ENCODE results near the gene SALL1. TPM values are rescaled to one million over a fixed set of nuclear protein-coding genes. Genes with fewer than 3 reads are reported as not detected.

The SALL1 gene
- total RNA-seq, 1 experiment from 2014 or later = not detected

GRCh38 chr16:51119556-51119955 lies 31.5 kb downstream of the SALL1 start:
- ChIA-PET CTCF (no interaction called here), POLR2A (no interaction called here)
- no peaks in the 10 kb centered on the region for H3K4me1 ChIP-seq (ENCODE audit: control insufficient read depth, insufficient read depth, low read length)
- no peak for DNase-seq (ENCODE audit: low read depth, low spot score)
- H3K36me3 ChIP-seq (ENCODE audit: control insufficient read depth, insufficient read depth, low read length) = no peaks in the 10 kb centered on the region
- no peak for ATAC-seq
- BruUV-seq (replicated peaks) = no TSS peak
- no peaks in the 10 kb centered on the region for H3K9me3 ChIP-seq (ENCODE audit: control insufficient read depth, insufficient read depth, low read depth, low read length)
- H3K4me3 ChIP-seq (ENCODE audit: low read depth in 2 of 2, low read length in 2 of 2) = no peak overlapping the region
- H3K27ac ChIP-seq (ENCODE audit: low read length) = no peak overlapping the region
- H3K27me3 ChIP-seq (ENCODE audit: control insufficient read depth, insufficient read depth, low read length) = no peaks in the 10 kb centered on the region
- intact Hi-C loops (cut with micrococcal nuclease; ENCODE audit: unreplicated experiment) = no loop called here
- in situ Hi-C loops (cut with HindIII; ENCODE audit: low pct_unique_long_range_greater_than_20kb, low sequenced_read_pairs) = no loop called here
- TF ChIP-seq REST (IDR thresholded peaks at IDR 0.05; ENCODE audit: insufficient read depth in 1 of 2, low read depth in 2 of 2, low read length in 1 of 2) = no peak
- TF ChIP-seq CTCF (IDR thresholded peaks at IDR 0.05) = no peak
- no peak for TF ChIP-seq SIN3A (IDR thresholded peaks at IDR 0.05; ENCODE audit: borderline replicate concordance, insufficient read depth, low read depth, low read length)
- no peak for TF ChIP-seq TCF7L2 (IDR thresholded peaks at IDR 0.05; ENCODE audit: low read depth, low read length)
- no peak for TF ChIP-seq POLR2AphosphoS5 (IDR thresholded peaks at IDR 0.05; ENCODE audit: low read depth, low read length)

- ATAC-seq = no peak
- in situ Hi-C loops (cut with HindIII; ENCODE audit: low pct_unique_long_range_greater_than_20kb, low sequenced_read_pairs) (no loop called here), intact Hi-C loops (cut with micrococcal nuclease; ENCODE audit: unreplicated experiment) (no loop called here)
- H3K27me3 ChIP-seq (ENCODE audit: control insufficient read depth, insufficient read depth, low read length) = no peaks in the 10 kb centered on the region
- H3K36me3 ChIP-seq (ENCODE audit: control insufficient read depth, insufficient read depth, low read length) = no peaks in the 10 kb centered on the region
- ChIA-PET POLR2A (no interaction called here), CTCF (no interaction called here)
- H3K9me3 ChIP-seq (ENCODE audit: control insufficient read depth, insufficient read depth, low read depth, low read length) = no peaks in the 10 kb centered on the region
- H3K27ac ChIP-seq (ENCODE audit: low read length) = no peak overlapping the region
- no peak for TF ChIP-seq SIN3A (IDR thresholded peaks at IDR 0.05; ENCODE audit: borderline replicate concordance, insufficient read depth, low read depth, low read length)
- TF ChIP-seq CTCF (IDR thresholded peaks at IDR 0.05) = no peak
- no peak for TF ChIP-seq TCF7L2 (IDR thresholded peaks at IDR 0.05; ENCODE audit: low read depth, low read length)
- TF ChIP-seq REST (IDR thresholded peaks at IDR 0.05; ENCODE audit: insufficient read depth in 1 of 2, low read depth in 2 of 2, low read length in 1 of 2) = no peak
- no peak for TF ChIP-seq POLR2AphosphoS5 (IDR thresholded peaks at IDR 0.05; ENCODE audit: low read depth, low read length)
- no peaks in the 10 kb centered on the region for H3K4me1 ChIP-seq (ENCODE audit: control insufficient read depth, insufficient read depth, low read length)
- no peak overlapping the region for H3K4me3 ChIP-seq (ENCODE audit: low read depth in 2 of 2, low read length in 2 of 2)
- no TSS peak for BruUV-seq (replicated peaks)
- DNase-seq (ENCODE audit: low read depth, low spot score) = no peak
These were observed 34.7 kb downstream of the SALL1 start for GRCh38 chr16:51116353-51116752.
